C4-2B (cell line): ENCODE measurements around the gene SUFU.

ENCODE experiments used
- CTCF ChIP-seq: fragments of 450-650 bp; conservative IDR thresholded peaks from 2 replicates; pipeline ENCODE4 v1.5.1; 2017; ENCODE audit warnings: mild to moderate bottlenecking
- ZFX ChIP-seq: fragments of 450-650 bp; IDR thresholded peaks from 2 replicates; pipeline ENCODE4 v1.6.1; 2017

DNA sequence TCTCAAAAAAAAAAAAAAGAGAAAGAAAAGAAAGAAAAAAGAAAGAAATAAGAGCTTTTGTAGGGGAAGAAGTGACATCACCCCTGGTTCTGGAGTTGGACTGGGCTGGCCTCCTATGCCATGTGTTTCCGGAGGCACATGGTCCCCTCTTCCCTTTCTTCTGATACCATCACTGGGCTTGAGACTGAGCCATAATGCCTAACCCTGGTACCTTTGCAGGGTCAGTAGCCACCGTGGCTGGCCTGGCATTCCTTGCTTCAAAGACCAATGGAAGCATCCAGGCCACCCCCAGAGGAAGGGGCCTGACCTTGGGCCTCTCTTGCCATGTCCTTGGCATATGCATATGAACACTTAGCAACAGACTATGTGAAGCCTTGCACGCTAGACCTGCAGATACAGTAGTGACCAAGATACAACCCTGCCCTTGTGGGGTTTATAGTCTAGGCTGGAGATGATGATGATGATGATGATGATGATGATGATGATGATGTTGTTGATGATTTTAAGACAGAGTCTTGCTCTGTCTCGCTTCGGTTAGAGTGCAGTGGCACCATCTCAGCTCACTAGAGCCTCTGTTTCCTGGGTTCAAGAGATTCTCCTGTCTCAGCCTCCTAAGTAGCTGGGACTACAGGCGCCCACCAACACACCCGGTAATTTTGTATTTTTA is 31.8 kb downstream of the SUFU start:
- TF ChIP-seq CTCF: no peak
- TF ChIP-seq ZFX: no peak
